DND-41 (cell line): ENCODE measurements around the gene ARHGAP32.

Experiments used
- ATAC-seq: fragments of 200-7000 bp; cut with Tn5 transposase; 3 replicates; pipeline ENCODE4 v1.9.1; 2021; ENCODE audit warnings: low read depth; ENCODE audit not compliant: insufficient read depth
- DNase-seq: peaks from one replicate; pipeline ENCODE4 v3.0.0-alpha.2; 2020
- H2AFZ ChIP-seq: 2 replicates; pipeline ENCODE4 v1.6.0; 2012; ENCODE audit warnings: low read depth, low read length
- H3K27ac ChIP-seq: 2 replicates; pipeline ENCODE4 v1.5.1; 2012; ENCODE audit warnings: low read length, inconsistent platforms
- H3K27me3 ChIP-seq: fragments of 200-600 bp; sonication (generic); 2 replicates; pipeline ENCODE4 v1.6.0; 2012; ENCODE audit warnings: low read length, mild to moderate bottlenecking, inconsistent platforms; ENCODE audit not compliant: insufficient read depth, poor library complexity
- H3K36me3 ChIP-seq: 2 replicates; pipeline ENCODE4 v1.5.1; 2012; ENCODE audit warnings: low read length, inconsistent platforms; ENCODE audit not compliant: insufficient read depth
- H3K4me1 ChIP-seq: 2 replicates; pipeline ENCODE4 v1.5.1; 2012; ENCODE audit warnings: mild to moderate bottlenecking, low read length; ENCODE audit not compliant: insufficient read depth
- H3K4me2 ChIP-seq: 2 replicates; pipeline ENCODE4 v1.6.0; 2012; ENCODE audit warnings: mild to moderate bottlenecking, moderate library complexity, low read length, inconsistent platforms; ENCODE audit not compliant: insufficient read depth
- H3K4me3 ChIP-seq, 2 experiments: fragments of 200-600 bp in 1 of 2; shearing (Covaris generic) in 1 of 2; 2 replicates each; pipeline ENCODE4 v1.5.1; 2012 to 2016; ENCODE audit warnings: inconsistent platforms in 2 of 2, low read length in 2 of 2, mild to moderate bottlenecking in 2 of 2, low read depth in 1 of 2, moderate library complexity in 1 of 2
- H3K79me2 ChIP-seq: 2 replicates; pipeline ENCODE4 v1.6.0; 2012; ENCODE audit warnings: low read length, inconsistent platforms; ENCODE audit not compliant: insufficient read depth
- H3K9ac ChIP-seq: 2 replicates; pipeline ENCODE4 v1.6.0; 2012; ENCODE audit warnings: low read depth, mild to moderate bottlenecking, inconsistent platforms, low read length, moderate library complexity
- H3K9me3 ChIP-seq: 2 replicates; pipeline ENCODE4 v1.5.1; 2012; ENCODE audit warnings: low read length, moderate library complexity, mild to moderate bottlenecking, inconsistent platforms; ENCODE audit not compliant: insufficient read depth, severe bottlenecking
- H4K20me1 ChIP-seq: 2 replicates; pipeline ENCODE4 v1.6.0; 2012; ENCODE audit warnings: low read length; ENCODE audit not compliant: insufficient read depth
- CTCF ChIP-seq: IDR thresholded peaks from 2 replicates; pipeline ENCODE4 v1.5.1; 2012; ENCODE audit warnings: borderline replicate concordance, low read length, moderate library complexity, mild to moderate bottlenecking; ENCODE audit not compliant: poor library complexity, severe bottlenecking; ENCODE audit errors: extremely low read depth
- EZH2 ChIP-seq: IDR thresholded peaks from 3 replicates; pipeline ENCODE4 v1.6.1; 2012; ENCODE audit warnings: borderline replicate concordance, low read depth, mild to moderate bottlenecking, moderate library complexity, low read length, inconsistent platforms; ENCODE audit not compliant: severe bottlenecking

ARHGAP32 gene

DNA sequence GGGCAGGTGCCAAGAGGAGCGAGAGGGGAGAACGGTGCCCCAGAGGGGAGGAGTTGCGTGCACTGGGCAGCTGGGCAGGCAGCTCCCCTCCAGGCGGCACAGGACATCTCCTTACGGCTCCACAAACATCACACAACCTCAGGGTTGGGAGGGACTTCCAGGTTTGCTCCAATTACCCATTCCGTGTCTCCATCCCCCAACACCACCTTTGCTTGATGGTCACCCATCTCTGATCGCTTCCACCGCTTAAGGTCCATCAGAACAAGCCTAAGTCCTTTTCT lies 235.0 kb downstream of the ARHGAP32 start:
- no peak overlapping the region for H3K9ac ChIP-seq
- no peaks in the 10 kb centered on the region for H3K36me3 ChIP-seq
- H3K4me1 ChIP-seq, result no peaks in the 10 kb centered on the region
- H2AFZ ChIP-seq, result no peak overlapping the region
- no peaks in the 10 kb centered on the region for H3K79me2 ChIP-seq
- no peak overlapping the region for H3K4me2 ChIP-seq
- no peaks in the 10 kb centered on the region for H3K27me3 ChIP-seq
- H3K4me3 ChIP-seq, result no peak overlapping the region
- H4K20me1 ChIP-seq, result no peaks in the 10 kb centered on the region
- H3K27ac ChIP-seq, result no peak overlapping the region
- no peak for ATAC-seq
- no peak for DNase-seq
- no peaks in the 10 kb centered on the region for H3K9me3 ChIP-seq
- TF ChIP-seq CTCF (no peak), EZH2 (no peak)

GRCh38 chr11:128956401-128957201 lies 235.5 kb downstream of the ARHGAP32 start:
- H2AFZ ChIP-seq, result no peak overlapping the region
- H3K79me2 ChIP-seq, result no peaks in the 10 kb centered on the region
- H3K27ac ChIP-seq, result no peak overlapping the region
- no peaks in the 10 kb centered on the region for H3K36me3 ChIP-seq
- no peak overlapping the region for H3K4me2 ChIP-seq
- H3K4me1 ChIP-seq, result no peaks in the 10 kb centered on the region
- DNase-seq, result peak; percentile 42
- no peaks in the 10 kb centered on the region for H3K9me3 ChIP-seq
- ATAC-seq, result peak; percentile 87
- TF ChIP-seq EZH2 (no peak), CTCF (peak; percentile 85)
- H3K4me3 ChIP-seq, result no peak overlapping the region
- no peaks in the 10 kb centered on the region for H3K27me3 ChIP-seq
- no peak overlapping the region for H3K9ac ChIP-seq
- no peaks in the 10 kb centered on the region for H4K20me1 ChIP-seq

DNA sequence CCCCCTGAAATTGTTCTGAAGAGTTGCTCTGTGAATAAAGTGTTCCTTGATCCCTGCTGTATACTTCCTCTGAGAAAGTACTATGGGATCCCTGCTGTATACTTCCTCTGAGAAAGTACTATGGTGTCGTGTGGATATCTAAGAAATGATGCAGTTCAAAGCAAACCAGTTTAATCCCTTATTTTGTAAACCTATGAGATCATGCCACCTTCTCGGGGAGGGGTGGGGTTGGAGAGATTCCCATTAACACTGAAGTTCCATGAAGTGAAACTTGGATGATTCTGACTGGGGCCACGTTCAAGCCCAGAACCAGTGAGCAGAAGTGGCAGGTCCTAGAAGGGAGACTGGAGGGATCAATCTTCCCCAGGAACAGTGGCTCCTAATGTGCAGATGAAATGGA lies 236.5 kb downstream of the ARHGAP32 start:
- H4K20me1 ChIP-seq, result no peaks in the 10 kb centered on the region
- no peak overlapping the region for H3K27ac ChIP-seq
- DNase-seq, result no peak
- no peaks in the 10 kb centered on the region for H3K79me2 ChIP-seq
- no peak overlapping the region for H3K4me2 ChIP-seq
- H3K4me1 ChIP-seq, result no peaks in the 10 kb centered on the region
- H3K36me3 ChIP-seq, result no peaks in the 10 kb centered on the region
- no peak for ATAC-seq
- TF ChIP-seq EZH2, result no peak
- TF ChIP-seq CTCF, result no peak
- H3K4me3 ChIP-seq, result no peak overlapping the region
- no peaks in the 10 kb centered on the region for H3K9me3 ChIP-seq
- H3K27me3 ChIP-seq, result no peaks in the 10 kb centered on the region
- no peak overlapping the region for H3K9ac ChIP-seq
- H2AFZ ChIP-seq, result no peak overlapping the region

DNA sequence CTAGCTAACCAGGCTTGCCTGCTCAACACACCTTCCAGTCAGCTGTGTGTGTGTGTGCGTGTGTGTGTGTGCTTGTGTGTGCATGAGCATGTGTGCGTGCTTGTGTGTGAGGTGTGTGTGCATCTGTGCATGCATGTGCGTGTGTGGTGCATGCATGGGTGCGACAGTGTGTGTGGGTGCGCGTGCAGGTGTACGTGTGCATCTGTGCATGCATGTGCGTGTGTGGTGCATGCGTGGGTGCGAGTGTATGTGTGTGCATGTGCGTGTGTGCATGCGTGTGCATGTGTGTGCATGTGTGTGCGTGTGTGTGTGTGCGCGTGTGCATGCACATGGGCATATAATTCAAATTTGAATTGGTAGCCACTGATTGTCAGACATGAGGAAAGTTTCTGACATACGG lies 239.0 kb downstream of the ARHGAP32 start:
- TF ChIP-seq EZH2 (no peak), CTCF (no peak)
- no peak overlapping the region for H3K9ac ChIP-seq
- H3K36me3 ChIP-seq, result no peaks in the 10 kb centered on the region
- DNase-seq (no peak), ATAC-seq (no peak)
- no peaks in the 10 kb centered on the region for H4K20me1 ChIP-seq
- H3K9me3 ChIP-seq, result no peaks in the 10 kb centered on the region
- no peak overlapping the region for H3K4me2 ChIP-seq
- no peaks in the 10 kb centered on the region for H3K27me3 ChIP-seq
- no peaks in the 10 kb centered on the region for H3K4me1 ChIP-seq
- H3K4me3 ChIP-seq, result no peak overlapping the region
- H2AFZ ChIP-seq, result no peak overlapping the region
- H3K27ac ChIP-seq, result no peak overlapping the region
- no peaks in the 10 kb centered on the region for H3K79me2 ChIP-seq
